PC-9 (cell line): ENCODE results near the gene FAM217B. TPM values are rescaled to one million over a fixed set of nuclear protein-coding genes. Genes with fewer than 3 reads are reported as not detected.

Experiments used
- BruUV-seq: library from RNA; stranded (reverse); fragments of 400-500 nt; replicated peaks from 2 replicates; lab custom pipeline; 2021; lab: Mats Ljungman, UMichigan
- CTCF ChIA-PET: fragments of 300-600 bp; sonication (Branson Sonifier 250); formaldehyde crosslinking; loops from one replicate; lab custom pipeline; 2022; ENCODE audit warnings: antibody characterized with exemption; lab: Charles Lee
- POLR2A ChIA-PET: fragments of 300-600 bp; sonication (Branson Sonifier 250); formaldehyde crosslinking; loops from one replicate; lab custom pipeline; 2022; ENCODE audit warnings: antibody characterized with exemption; ENCODE audit not compliant: unreplicated experiment; lab: Charles Lee
- DNase-seq, 2 experiments: peaks; one replicate each; pipeline versions ENCODE4 v3.0.0 to v3.0.0-alpha.2; 2015 to 2022; ENCODE audit warnings: mixed read lengths in 1 of 2
- H2AFZ ChIP-seq: fragments of 200-600 bp; sonication (generic); 2 replicates; pipeline ENCODE4 v1.8.1; 2017; ENCODE audit warnings: antibody characterized with exemption
- H3F3A ChIP-seq: fragments of 200-600 bp; sonication (generic); 2 replicates; pipeline ENCODE4 v1.8.1; 2017; ENCODE audit warnings: antibody characterized with exemption, mild to moderate bottlenecking, low read depth; ENCODE audit not compliant: insufficient read depth
- H3K27ac ChIP-seq: fragments of 200-600 bp; sonication (generic); 2 replicates; pipeline ENCODE4 v1.6.1; 2016; ENCODE audit warnings: mixed run types
- H3K27me3 ChIP-seq: fragments of 200-600 bp; sonication (generic); 2 replicates; pipeline ENCODE4 v1.6.1; 2016; ENCODE audit warnings: low read depth, mixed run types; ENCODE audit not compliant: insufficient read depth
- H3K36me3 ChIP-seq: fragments of 200-600 bp; sonication (generic); 2 replicates; pipeline ENCODE4 v1.6.1; 2016; ENCODE audit warnings: low read depth, mixed run types
- H3K4me1 ChIP-seq: fragments of 200-600 bp; sonication (generic); replicated peaks from 2 replicates; pipeline ENCODE4 v1.6.1; 2016; ENCODE audit warnings: mixed run types; ENCODE audit not compliant: insufficient read depth
- H3K4me2 ChIP-seq: fragments of 200-600 bp; sonication (generic); 2 replicates; pipeline ENCODE4 v1.6.1; 2017; ENCODE audit warnings: mixed run types
- H3K4me3 ChIP-seq: fragments of 200-600 bp; sonication (generic); 2 replicates; pipeline ENCODE4 v1.6.1; 2016; ENCODE audit warnings: mixed run types
- H3K79me2 ChIP-seq: fragments of 200-600 bp; sonication (generic); 2 replicates; pipeline ENCODE4 v1.6.1; 2017; ENCODE audit warnings: low read depth, mixed run types
- H3K9me2 ChIP-seq: fragments of 200-600 bp; sonication (generic); 2 replicates; pipeline ENCODE4 v1.8.1; 2017; ENCODE audit warnings: mild to moderate bottlenecking; ENCODE audit not compliant: insufficient read depth
- H3K9me3 ChIP-seq: fragments of 200-600 bp; sonication (generic); 2 replicates; pipeline ENCODE4 v1.8.1; 2016; ENCODE audit warnings: low read depth; ENCODE audit not compliant: insufficient read depth
- H4K20me1 ChIP-seq: fragments of 200-600 bp; sonication (generic); 2 replicates; pipeline ENCODE4 v1.8.1; 2017; ENCODE audit not compliant: insufficient read depth
- CTCF ChIP-seq: fragments of 200-600 bp; sonication (generic); conservative IDR thresholded peaks from 2 replicates; pipeline ENCODE4 v1.6.1; 2017; ENCODE audit warnings: mixed run types, antibody characterized with exemption, mild to moderate bottlenecking, moderate library complexity
- EZH2 ChIP-seq: fragments of 200-600 bp; sonication (generic); IDR thresholded peaks from 2 replicates; pipeline ENCODE4 v1.8.0; 2017; ENCODE audit warnings: antibody characterized with exemption, low read depth
- intact Hi-C: fragments of 100-400 bp; cut with micrococcal nuclease; formaldehyde crosslinking; loops from one replicate; pipeline ENCODE4 v1.10.0; 2022; ENCODE audit not compliant: unreplicated experiment
- total RNA-seq: library from RNA; stranded (reverse); gene quantifications from 2 replicates; pipeline ENCODE4 v1.2.3, GENCODE V29; 2021

Gene FAM217B
- total RNA-seq, 1 experiment from 2014 or later = 20.2 TPM

- Histone ChIP-seq H3K9me3 (no peaks in the 10 kb centered on the region; the same call in 1 of the 2 replicates), H3K79me2 (peaks cover 54% of the 10 kb centered on the region), H4K20me1 (0 out of 2 replicates have a peak, but pooled peaks cover 8% of the 10 kb centered on the region), H3K4me3 (peak overlapping the region; percentile 72), H3K27ac (peak overlapping the region; percentile 52; the same call in 1 of the 2 replicates), H3K36me3 (peaks cover 8% of the 10 kb centered on the region), H3K4me1 (peaks cover 43% of the 10 kb centered on the region), H3F3A (peaks cover 34% of the 10 kb centered on the region), H3K9me2 (no peaks in the 10 kb centered on the region), H3K27me3 (no peaks in the 10 kb centered on the region), H2AFZ (no peak overlapping the region), H3K4me2 (peak overlapping the region; percentile 83)
- ChIA-PET POLR2A (no interaction called here), CTCF (no interaction called here)
- intact Hi-C loops = no loop called here
- no TSS peak for BruUV-seq
- TF ChIP-seq EZH2 = no peak
- TF ChIP-seq CTCF = no peak
- no peak for DNase-seq
These were observed 3.0 kb upstream of the FAM217B start for GRCh38 chr20:59937150-59937549.

- Histone ChIP-seq H3K79me2 (peaks cover 63% of the 10 kb centered on the region), H4K20me1 (0 out of 2 replicates have a peak, but pooled peaks cover 8% of the 10 kb centered on the region), H3K27ac (peak overlapping the region; percentile 52), H3K36me3 (peaks cover 19% of the 10 kb centered on the region), H3K4me2 (peak overlapping the region; percentile 83), H2AFZ (no peak overlapping the region), H3K4me1 (peaks cover 50% of the 10 kb centered on the region), H3K9me3 (no peaks in the 10 kb centered on the region; the same call in 1 of the 2 replicates), H3F3A (peaks cover 37% of the 10 kb centered on the region), H3K9me2 (no peaks in the 10 kb centered on the region), H3K4me3 (peak overlapping the region; percentile 72; the same call in 1 of the 2 replicates), H3K27me3 (no peaks in the 10 kb centered on the region)
- TF ChIP-seq EZH2 = no peak
- TF ChIP-seq CTCF = no peak
- BruUV-seq = TSS peak; percentile 39
- peak in 1 of 2 experiments; percentile 72 for DNase-seq
- ChIA-PET POLR2A (interaction anchor here (0.6 kb wide), 1 partner anchor 61 kb away, joined by 12 read pairs; no protein-coding TSS in a partner anchor), CTCF (interaction anchor here (0.7 kb wide), 1 partner anchor 11 kb away, joined by 3 read pairs; no protein-coding TSS in a partner anchor)
- intact Hi-C loops = no loop called here
These were observed 2.0 kb upstream of the FAM217B start for GRCh38 chr20:59938221-59938620.

GRCh38 chr20:59938696-59939051 is 1.5 kb upstream of the FAM217B start:
- peaks cover 37% of the 10 kb centered on the region for H3F3A ChIP-seq
- peak overlapping the region; percentile 52 for H3K27ac ChIP-seq
- peaks cover 50% of the 10 kb centered on the region for H3K4me1 ChIP-seq
- H3K9me2 ChIP-seq = no peaks in the 10 kb centered on the region
- POLR2A ChIA-PET = interaction anchor here (0.6 kb wide), 1 partner anchor 61 kb away, joined by 12 read pairs; no protein-coding TSS in a partner anchor
- H2AFZ ChIP-seq = no peak overlapping the region
- no TSS peak for BruUV-seq
- H3K4me3 ChIP-seq = peak overlapping the region; percentile 72; the same call in 1 of the 2 replicates
- no peaks in the 10 kb centered on the region for H3K27me3 ChIP-seq
- H3K36me3 ChIP-seq = peaks cover 20% of the 10 kb centered on the region
- CTCF ChIA-PET = interaction anchor here (0.7 kb wide), 1 partner anchor 10 kb away, joined by 3 read pairs; no protein-coding TSS in a partner anchor
- H3K79me2 ChIP-seq = peaks cover 63% of the 10 kb centered on the region
- H3K4me2 ChIP-seq = peak overlapping the region; percentile 83
- H4K20me1 ChIP-seq = 0 out of 2 replicates have a peak, but pooled peaks cover 8% of the 10 kb centered on the region
- DNase-seq = peak in 1 of 2 experiments; percentile 89
- TF ChIP-seq EZH2 (no peak), CTCF (no peak)
- intact Hi-C loops = no loop called here
- no peaks in the 10 kb centered on the region; the same call in 1 of the 2 replicates for H3K9me3 ChIP-seq
